ENCODE results near the gene DUS2.
A peak's percentile ranks its signal among the peaks of the same experiment; 100 is the strongest.
"Not testable (repeated sequence)": the region's sequence is repeated elsewhere in the genome, so short reads cannot be mapped to it uniquely, and the experiment has no call there.

The DUS2 gene

GRCh38 chr16:67998779-67999688 is 24.1 kb upstream of the DUS2 start, which contains the start of gene DPEP2:
TSS of gene DPEP2 (minus strand) at chr16:67999484. CDS start at chr16:67993212, 6,272 bp downstream.
- DNase-seq = not testable (repeated sequence)

DNA sequence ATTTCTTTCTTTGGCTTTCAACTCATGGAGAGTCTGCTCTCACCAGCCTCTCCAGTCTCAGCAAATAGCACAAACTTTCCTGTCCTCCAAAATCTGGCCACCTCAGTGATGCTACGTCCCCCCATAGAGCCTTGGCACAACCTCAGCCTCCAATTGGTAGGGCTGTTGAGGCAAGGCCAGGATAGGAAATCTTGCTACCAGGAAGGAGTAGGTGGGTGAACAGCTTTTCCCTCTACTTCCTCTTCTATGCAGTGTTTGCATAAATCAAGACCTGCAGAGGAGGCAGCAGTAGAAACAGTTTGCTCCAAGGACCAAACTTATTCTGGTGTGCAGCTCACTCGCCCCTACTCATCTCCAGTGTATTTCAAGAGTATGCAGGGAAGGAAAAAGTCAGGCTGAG is 23.1 kb upstream of the DUS2 start:
- DNase-seq = no peak

DNA sequence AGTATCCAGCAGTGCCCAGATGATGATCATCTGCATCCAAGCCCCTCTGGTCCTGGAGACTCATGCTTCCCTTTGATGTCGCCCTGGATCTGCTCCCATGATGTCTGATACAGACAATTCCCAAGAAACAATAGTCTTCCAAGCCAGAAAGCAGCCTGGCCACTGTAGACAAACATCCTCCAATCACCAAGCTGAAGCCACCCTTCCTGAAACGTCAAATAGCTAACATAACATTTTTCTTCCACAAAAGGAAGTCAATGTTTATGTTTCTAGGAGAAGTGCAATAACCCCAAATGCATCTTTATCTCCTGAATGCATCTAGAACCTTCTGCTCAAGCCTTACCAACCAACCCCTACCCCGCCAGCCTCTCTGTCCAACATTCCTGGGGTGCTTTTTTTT is 22.6 kb upstream of the DUS2 start:
- no peak for DNase-seq

DNA sequence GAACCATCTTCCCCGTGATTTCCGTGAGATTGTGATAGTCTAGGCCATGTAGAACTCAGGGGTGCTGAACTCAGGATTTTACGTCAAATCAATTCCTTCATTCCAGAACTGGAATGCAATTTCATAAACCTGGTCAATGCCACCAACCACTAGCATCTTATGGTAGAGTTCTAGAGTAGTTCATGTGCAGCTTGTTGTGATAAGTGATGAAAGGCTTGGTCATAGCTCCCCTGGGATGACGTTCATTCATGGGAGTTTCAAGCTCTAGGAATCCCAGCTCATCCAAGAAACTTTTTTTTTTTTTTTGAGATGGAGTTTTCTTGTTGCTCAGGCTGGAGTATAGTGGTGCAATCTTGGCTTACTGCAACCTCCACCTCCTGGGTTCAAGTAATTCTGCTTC is 20.1 kb upstream of the DUS2 start:
- no peak for DNase-seq

- no peak for DNase-seq
Measured at GRCh38 chr16:68005211-68005610, 17.9 kb upstream of the DUS2 start.

DNA sequence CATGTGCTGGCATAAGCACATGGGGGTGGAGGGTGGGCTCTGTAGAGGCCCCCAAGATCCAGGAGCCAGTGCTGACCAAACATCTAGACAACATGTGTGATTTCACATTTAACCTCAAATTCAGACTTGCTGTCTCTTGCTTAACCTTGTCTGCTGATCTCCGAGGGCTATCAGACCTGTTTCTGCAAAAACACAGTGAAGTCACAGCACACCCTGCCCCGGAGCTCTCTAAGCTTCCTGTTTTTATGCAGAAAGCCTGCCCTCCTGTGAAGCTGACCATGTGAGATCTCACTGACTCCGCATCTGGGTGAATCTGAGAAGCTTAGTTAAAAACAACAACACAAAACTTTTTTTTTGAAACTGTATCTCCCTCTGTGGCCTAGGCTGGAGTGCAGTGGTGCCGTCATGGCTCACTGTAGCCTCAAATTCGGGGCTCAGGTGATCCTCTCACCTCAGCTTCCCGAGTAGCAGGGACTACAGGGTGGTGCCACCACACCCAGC is 17.2 kb upstream of the DUS2 start:
- DNase-seq = no peak

- DNase-seq = no peak
Measured at GRCh38 chr16:68009157-68009735, 13.8 kb upstream of the DUS2 start.

DNA sequence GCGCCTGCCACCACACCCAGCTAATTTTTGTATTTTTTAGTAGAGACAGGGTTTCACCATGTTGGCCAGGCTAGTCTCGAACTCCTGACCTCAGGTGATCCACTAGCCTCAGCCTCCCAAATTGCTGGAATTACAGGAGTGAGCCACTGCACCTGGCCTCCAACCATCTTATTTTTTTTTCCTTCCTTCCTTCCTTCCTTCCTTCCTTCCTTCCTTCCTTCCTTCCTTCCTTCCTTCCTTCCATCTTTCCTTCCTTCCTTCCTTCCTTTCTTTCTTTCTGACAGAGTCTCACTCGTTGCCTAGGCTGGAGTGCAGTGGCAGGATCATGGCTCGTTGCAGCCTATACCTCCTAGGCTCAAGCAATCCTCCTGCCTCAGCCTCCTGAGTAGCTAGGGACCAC is 13.2 kb upstream of the DUS2 start:
- not testable (repeated sequence) for DNase-seq

DNA sequence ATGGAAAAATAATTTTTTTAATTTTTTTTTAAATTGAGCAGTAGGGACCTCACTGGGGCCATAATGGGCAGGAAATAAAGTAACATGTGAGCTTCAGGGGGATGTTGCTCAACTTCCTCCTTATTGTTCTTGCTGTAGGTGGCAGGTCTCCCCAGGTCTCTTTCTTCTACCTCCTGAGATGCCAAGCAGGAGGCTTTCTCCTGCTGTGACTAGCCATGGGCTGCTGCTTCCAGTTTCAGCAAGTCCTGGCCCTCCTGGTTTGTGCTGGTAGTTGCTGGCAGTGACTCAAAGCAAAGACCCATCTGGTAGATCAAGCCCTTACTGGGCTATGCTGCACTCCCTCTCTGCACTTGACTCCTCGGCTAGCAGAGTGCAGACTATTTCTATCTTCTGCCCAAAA is 9.6 kb upstream of the DUS2 start:
- no peak for DNase-seq

- no peak for DNase-seq
Measured at GRCh38 chr16:68015681-68016080, 7.4 kb upstream of the DUS2 start, which contains the start of gene DPEP2NB. TSS of gene DPEP2NB (minus strand) at chr16:68015911. CDS start at chr16:68015770, 141 bp downstream.

GRCh38 chr16:68019167-68019680 is 3.9 kb upstream of the DUS2 start:
- no peak for DNase-seq

DNA sequence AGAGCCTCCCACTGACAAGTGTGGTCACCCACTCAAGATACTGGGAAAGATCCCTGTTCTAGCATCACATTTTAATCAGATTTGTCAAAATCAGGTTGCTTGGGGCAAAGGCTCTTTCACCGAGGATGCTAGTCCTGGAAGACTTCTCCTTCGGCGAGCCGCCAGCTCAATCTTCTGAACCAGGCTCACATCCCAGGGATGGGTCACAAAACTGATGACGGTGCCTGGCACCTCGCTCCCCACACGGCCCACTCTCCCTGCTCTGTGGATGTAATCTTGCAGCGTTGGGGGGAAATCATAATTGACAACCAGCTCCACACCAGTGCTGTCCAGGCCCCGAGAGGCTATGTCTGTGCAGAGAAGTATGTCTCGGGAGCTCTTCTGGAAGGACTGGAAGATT is 1.6 kb upstream of the DUS2 start:
- DNase-seq = no peak

- no peak for DNase-seq
Measured at GRCh38 chr16:68022278-68022727, 781 bp upstream of the DUS2 start.

DNA sequence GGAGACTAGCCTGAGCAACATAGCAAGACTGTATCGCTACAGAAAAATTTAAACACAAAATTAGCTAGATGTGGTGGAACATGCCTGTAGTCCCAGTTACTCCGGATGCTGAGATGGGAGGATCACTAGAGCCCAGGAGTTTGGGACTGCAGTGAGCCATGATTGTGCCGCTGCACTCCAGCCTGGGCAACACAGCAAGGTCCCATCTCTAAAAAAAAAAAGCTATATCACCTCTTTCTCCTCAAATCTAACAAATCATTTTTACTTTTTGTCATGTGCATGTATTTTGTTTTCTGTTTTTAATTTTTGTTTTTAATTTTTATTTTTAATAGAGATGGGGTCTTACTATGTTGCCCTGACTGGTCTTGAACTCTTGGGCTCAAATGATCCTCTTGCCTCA is 5.9 kb downstream of the DUS2 start:
- DNase-seq = no peak

DNA sequence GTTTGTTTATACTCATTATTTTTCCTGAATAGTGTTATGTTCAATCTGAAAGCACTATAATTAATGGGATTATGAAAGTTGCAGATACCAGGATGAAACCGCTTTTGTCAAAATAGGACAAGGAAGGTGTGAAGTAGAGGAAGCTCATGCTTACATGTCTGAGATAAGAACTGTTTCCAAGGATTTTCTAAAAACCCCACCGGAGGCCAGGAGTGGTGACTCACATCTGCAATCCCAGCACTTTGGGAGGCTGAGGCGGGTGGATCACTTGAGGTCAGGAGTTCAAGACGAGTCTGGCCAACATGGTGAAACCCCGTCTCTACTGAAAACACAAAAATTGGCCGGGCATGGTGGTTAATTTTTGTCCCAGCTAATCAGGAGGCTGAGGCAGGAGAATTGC is 7.0 kb downstream of the DUS2 start:
- DNase-seq = not testable (repeated sequence)

DNA sequence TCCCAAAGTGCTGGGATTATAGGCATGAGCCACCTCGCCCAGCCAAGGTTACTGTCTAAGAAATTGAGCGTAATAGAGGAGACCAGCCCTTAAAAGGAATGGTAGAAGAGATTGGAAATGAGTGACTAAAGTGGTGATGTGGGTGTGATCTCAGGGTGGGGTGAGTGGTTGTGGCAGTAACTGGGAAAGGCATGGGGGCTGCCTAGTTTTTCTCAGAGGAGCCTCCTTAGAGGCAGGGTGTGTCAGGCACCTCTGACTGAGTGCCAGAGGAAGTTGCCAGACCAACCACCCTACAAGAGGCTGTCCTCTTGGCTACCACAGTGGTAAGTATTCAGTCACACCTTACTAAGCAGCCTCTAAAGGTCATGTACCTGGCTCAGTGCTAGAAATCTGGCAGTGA is 8.9 kb downstream of the DUS2 start:
- DNase-seq = no peak

GRCh38 chr16:68033101-68033500 is 10.0 kb downstream of the DUS2 start:
- peak; percentile 4 for DNase-seq

- no peak for DNase-seq
Measured at GRCh38 chr16:68035227-68035626, 12.1 kb downstream of the DUS2 start.

DNA sequence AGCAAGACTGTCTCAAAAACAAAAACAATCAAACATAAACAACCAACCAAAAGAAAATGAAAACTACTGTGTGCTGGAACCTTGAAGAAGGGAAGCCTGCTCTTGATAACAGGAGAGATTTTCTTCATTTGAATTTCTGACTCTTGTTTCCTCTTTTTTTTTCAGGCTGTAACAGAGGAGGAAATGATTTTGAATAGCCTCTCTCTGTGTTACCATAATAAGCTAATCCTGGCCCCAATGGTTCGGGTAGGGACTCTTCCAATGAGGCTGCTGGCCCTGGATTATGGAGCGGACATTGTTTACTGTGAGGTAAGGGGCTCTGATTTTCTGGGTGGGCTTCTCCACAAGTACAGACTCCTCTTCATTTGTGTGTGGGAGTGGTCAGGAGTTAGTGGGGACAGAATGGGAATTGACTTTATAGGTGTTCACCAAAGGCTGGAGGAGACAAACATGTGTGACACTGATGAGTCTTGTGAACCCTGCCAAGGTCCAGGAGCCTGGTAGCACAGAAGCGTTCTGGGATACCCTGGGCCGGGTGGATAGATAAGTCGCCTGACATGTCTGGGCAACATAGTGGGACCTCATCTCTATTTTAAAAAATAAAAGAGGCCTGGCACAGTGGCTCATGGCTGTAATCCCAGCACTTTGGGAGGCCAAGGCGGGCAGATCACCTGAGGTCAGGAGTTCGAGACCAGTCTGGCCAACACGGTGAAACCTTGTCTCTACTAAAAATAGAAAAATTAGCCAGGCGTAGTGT is 14.9 kb downstream of the DUS2 start:
- no peak for DNase-seq

- DNase-seq = peak; percentile 40
Measured at GRCh38 chr16:68040506-68041288, 17.6 kb downstream of the DUS2 start.

- DNase-seq = no peak
Measured at GRCh38 chr16:68041783-68042182, 18.7 kb downstream of the DUS2 start.

DNA sequence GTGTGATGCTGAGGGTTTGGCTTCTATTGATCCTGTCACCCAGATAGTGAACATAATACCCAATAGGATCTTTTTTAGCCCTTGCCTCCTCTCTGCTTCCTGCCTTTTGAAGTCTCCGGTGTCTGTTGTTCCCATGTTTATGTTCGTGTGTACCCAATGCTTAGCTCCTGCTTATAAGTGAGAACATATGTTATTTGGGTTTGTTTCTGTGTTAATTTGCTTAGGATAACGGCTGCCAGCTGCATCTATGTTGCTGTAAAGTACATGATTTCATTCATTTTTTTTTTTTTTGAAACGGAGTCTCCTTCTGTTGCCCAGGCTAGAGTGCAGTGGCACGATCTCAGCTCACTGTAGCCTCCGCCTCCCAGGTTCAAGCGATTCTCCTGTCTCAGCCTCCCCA is 23.0 kb downstream of the DUS2 start:
- no peak for DNase-seq
